ENCODE data around the gene SNHG17. TPM values are rescaled to one million over a fixed set of nuclear protein-coding genes. Genes with fewer than 3 reads are reported as not detected.

The SNHG17 gene
- total and polyA plus RNA-seq, 9 of the 15 experiments (the other 6 are each of a cell fraction or from before 2014, with no cell fraction given) = 29.8 to 106 (median 57.7) TPM

DNA sequence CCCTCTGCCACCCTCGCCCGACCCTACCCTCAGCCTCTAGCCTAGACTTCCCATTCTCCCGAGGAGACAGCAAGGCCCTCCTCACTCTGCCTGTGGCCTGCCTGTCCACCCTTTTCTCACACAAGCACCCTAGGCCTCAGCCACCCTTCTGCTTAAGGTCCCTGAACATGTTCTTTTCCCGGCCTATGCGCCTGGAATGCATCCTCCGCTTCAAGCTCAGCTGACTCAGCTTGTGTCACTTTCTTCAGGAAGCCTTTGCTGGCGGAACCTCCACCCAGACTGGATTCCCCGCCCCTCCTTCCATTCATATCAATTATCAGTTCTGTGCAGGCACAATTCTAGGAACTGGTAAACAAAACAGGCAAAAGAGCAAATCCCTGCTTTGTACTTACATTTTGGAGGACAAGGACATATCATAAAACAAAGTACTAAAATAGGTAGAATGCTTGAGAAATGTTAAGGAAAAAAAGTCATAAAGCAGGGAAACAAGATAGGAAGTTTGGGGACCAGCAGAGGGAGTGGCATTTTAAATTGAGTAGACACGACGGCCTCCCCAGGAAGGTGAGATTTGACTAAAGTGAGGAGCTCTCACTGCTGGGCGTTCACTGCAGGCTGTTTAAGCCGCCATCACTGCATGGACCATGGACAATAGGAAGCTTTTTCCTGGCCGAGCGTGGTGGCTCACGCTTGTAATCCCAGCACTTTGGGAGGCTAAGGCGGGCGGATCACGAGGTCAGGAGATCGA, 17.9 kb upstream of the SNHG17 start (continued):
- TF ChIP-seq ETV6 (IDR thresholded peaks at IDR 0.05; ENCODE audit: borderline replicate concordance in 1 of 2, low read depth in 2 of 2, low read length in 1 of 2) (no peak), ETV6 (CRISPR knock-in tag; IDR thresholded peaks at IDR 0.05; ENCODE audit: borderline replicate concordance) (no peak), TSC22D4 (tag; IDR thresholded peaks at IDR 0.05) (no peak), SAFB2 (IDR thresholded peaks at IDR 0.05; ENCODE audit: borderline replicate concordance, low read depth, low read length, severe bottlenecking) (no peak), ZNF133 (CRISPR knock-in tag; IDR thresholded peaks at IDR 0.05) (no peak), ZNF699 (CRISPR knock-in tag; IDR thresholded peaks at IDR 0.05; ENCODE audit: insufficient replicate concordance) (no peak), BCL6 (CRISPR knock-in tag; IDR thresholded peaks at IDR 0.05) (no peak), ZNF174 (CRISPR knock-in tag; IDR thresholded peaks at IDR 0.05) (no peak), CBX2 (IDR thresholded peaks at IDR 0.05; ENCODE audit: insufficient read depth, low read length, poor library complexity, severe bottlenecking) (no peak), HCFC1 (IDR thresholded peaks at IDR 0.05; ENCODE audit: low read depth, low read length) (no peak), TEAD2 (tag; IDR thresholded peaks at IDR 0.05) (peak; percentile 37; the same call in 1 of the 2 replicates), SMARCE1 (IDR thresholded peaks at IDR 0.05) (peak; percentile 89), KDM2B (CRISPR knock-in tag; IDR thresholded peaks at IDR 0.05) (no peak), ZNF175 (CRISPR knock-in tag; IDR thresholded peaks at IDR 0.05; ENCODE audit: low read depth) (peak; percentile 50; the same call in 1 of the 2 replicates), KLF6 (CRISPR knock-in tag; IDR thresholded peaks at IDR 0.05; ENCODE audit: borderline replicate concordance) (no peak)
- TF ChIP-seq, protein P1, sequence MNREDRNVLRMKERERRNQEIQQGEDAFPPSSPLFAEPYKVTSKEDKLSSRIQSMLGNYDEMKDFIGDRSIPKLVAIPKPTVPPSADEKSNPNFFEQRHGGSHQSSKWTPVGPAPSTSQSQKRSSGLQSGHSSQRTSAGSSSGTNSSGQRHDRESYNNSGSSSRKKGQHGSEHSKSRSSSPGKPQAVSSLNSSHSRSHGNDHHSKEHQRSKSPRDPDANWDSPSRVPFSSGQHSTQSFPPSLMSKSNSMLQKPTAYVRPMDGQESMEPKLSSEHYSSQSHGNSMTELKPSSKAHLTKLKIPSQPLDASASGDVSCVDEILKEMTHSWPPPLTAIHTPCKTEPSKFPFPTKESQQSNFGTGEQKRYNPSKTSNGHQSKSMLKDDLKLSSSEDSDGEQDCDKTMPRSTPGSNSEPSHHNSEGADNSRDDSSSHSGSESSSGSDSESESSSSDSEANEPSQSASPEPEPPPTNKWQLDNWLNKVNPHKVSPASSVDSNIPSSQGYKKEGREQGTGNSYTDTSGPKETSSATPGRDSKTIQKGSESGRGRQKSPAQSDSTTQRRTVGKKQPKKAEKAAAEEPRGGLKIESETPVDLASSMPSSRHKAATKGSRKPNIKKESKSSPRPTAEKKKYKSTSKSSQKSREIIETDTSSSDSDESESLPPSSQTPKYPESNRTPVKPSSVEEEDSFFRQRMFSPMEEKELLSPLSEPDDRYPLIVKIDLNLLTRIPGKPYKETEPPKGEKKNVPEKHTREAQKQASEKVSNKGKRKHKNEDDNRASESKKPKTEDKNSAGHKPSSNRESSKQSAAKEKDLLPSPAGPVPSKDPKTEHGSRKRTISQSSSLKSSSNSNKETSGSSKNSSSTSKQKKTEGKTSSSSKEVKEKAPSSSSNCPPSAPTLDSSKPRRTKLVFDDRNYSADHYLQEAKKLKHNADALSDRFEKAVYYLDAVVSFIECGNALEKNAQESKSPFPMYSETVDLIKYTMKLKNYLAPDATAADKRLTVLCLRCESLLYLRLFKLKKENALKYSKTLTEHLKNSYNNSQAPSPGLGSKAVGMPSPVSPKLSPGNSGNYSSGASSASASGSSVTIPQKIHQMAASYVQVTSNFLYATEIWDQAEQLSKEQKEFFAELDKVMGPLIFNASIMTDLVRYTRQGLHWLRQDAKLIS (CRISPR knock-in tag; IDR thresholded peaks at IDR 0.05) = no peak
- TF ChIP-seq, protein P2, sequence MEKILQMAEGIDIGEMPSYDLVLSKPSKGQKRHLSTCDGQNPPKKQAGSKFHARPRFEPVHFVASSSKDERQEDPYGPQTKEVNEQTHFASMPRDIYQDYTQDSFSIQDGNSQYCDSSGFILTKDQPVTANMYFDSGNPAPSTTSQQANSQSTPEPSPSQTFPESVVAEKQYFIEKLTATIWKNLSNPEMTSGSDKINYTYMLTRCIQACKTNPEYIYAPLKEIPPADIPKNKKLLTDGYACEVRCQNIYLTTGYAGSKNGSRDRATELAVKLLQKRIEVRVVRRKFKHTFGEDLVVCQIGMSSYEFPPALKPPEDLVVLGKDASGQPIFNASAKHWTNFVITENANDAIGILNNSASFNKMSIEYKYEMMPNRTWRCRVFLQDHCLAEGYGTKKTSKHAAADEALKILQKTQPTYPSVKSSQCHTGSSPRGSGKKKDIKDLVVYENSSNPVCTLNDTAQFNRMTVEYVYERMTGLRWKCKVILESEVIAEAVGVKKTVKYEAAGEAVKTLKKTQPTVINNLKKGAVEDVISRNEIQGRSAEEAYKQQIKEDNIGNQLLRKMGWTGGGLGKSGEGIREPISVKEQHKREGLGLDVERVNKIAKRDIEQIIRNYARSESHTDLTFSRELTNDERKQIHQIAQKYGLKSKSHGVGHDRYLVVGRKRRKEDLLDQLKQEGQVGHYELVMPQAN (IDR thresholded peaks at IDR 0.05; ENCODE audit: borderline replicate concordance) = peak; percentile 63; the same call in 1 of the 2 replicates
- TF ChIP-seq, protein P3, sequence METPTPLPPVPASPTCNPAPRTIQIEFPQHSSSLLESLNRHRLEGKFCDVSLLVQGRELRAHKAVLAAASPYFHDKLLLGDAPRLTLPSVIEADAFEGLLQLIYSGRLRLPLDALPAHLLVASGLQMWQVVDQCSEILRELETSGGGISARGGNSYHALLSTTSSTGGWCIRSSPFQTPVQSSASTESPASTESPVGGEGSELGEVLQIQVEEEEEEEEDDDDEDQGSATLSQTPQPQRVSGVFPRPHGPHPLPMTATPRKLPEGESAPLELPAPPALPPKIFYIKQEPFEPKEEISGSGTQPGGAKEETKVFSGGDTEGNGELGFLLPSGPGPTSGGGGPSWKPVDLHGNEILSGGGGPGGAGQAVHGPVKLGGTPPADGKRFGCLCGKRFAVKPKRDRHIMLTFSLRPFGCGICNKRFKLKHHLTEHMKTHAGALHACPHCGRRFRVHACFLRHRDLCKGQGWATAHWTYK (CRISPR knock-in tag; IDR thresholded peaks at IDR 0.05) = no peak

Data from K562 (cell line).